COR-L47 (cell line): ENCODE data around the gene LRRC4C.
A peak's percentile ranks its signal among the peaks of the same experiment; 100 is the strongest.

Experiments used
- DNase-seq: peaks from one replicate; lab custom pipeline; 2025; lab: John Stamatoyannopoulos, UW

Gene LRRC4C

DNA sequence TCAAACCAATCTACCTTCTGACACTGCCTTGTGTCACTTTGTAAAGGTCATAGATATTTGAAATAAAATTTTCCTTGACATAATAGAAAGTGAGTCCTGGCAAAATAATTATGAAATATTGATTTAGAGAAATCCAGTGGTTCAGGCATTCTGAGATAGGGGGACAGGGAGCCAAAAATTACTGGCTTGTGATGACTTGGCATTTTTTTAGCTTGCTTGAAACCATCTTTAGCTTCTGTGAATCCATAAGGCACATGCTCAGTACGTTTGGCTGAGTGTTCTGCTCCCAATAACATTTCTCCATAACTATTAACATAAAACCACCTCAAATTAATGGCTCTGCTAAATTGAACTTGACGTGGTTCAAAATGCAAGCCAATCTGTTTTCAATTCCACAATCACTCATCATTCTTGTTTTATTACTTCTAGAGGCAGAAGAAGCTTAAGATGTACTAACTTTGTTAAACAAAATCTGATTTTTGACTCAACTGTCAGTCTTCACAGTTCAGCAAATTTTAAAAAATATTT is 209.0 kb downstream of the LRRC4C start:
- DNase-seq: no peak

DNA sequence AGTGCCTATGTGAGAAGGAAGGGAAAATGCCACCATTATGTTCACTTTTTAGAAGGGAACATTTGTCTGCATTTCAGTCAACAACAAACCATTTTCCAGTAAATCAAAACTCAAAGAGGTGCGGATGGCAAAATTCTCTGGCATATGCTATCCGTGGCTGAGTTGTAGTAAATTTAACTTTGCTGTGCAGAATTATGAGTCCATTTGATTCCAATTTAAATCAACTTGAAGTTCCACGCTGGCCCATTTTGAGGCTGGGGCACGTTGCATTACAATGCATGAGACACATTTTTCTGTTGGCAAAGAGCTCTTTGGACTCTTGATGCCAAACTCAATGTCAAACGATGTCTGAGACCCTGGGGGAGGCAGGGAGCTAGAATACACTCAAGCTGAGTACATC is 211.8 kb downstream of the LRRC4C start:
- no peak for DNase-seq

DNA sequence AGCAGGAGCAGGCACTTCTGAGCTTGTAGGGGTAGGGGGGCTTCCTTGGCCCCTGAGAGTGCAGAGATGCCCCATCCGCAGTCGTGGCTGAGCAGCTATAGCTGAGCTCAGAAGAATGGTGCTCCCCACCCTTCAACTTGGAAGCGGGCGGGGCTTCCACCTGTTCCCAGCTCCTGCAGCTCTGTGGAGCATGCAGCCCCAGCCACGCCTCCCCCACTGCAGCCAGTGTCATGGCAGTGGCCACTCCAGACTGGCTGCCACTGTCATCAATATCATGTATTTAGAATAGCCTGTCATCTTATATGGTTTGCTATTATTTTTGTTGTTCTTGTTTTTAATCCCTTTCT is 213.1 kb downstream of the LRRC4C start:
- no peak for DNase-seq

DNA sequence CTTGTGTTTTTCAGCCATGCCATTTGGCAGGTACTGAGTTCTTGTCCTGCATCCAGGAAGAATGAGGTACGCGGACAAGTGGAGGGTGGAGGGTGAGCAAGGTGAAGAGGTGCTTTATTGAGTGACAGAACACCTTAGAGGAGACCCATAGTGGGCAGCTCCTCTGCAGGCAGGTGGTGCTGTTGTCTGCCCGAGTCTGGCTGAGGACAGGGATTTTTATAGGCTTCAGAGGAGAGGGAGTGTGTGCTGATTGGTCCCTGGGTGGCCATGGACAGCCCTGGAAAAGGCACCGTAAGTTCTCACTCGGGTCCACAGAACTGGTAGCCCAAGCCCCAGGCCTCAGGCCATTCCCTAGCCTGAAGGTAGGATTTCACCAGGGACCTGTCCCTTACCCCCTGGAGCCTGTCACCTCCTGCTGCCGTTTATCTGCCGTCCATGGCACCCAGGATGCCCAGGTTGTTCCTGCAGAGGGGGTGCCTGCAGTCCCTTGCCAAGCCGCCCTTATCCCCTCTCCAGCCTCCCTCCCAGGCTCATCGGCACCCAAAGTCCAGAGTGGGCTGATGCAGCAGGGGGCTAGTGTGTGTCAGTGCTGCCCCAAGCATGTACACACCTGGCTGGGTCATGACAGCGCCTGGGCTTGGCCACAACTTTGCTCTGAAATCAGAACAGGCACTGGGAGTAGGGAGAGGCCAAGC is 213.6 kb downstream of the LRRC4C start:
- no peak for DNase-seq

DNA sequence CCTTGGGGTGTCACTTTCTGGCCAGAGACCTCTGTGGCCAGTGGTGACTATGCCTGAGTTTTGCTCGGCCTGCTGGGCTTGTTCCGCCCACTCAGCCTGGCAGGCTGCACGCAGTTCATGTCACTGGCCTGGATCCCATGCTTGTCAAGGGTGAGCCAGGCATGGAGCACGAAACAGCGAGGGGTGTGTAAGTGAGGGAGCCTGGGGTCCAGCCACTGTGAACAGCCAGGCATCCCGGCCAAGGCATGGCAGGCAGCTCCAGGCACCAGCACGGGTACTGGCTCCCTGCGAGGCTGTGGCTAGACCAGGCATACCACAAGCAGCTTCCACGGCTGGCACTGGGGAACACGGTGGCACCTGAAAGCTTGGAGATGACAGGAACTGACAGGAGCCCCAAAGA is 214.3 kb downstream of the LRRC4C start:
- DNase-seq: no peak

DNA sequence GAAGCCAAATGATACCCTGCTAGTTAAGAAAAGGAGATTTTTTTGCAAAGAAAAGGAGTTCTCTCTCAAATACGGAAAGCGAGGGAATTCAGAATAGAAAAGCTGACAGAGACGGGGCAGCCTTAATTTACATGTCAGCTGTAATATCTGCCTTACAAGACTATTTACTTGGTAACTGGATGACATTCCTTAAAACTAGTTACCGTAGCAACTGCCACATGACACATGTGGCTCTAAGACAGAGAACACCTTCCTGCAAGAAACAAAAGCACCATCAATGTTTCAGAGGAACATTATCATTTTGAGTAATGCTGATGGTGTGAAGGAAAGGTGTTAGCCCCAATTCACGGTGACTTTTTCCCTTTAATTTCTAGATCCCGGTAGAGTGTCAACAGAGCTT is 222.1 kb downstream of the LRRC4C start:
- no peak for DNase-seq

DNA sequence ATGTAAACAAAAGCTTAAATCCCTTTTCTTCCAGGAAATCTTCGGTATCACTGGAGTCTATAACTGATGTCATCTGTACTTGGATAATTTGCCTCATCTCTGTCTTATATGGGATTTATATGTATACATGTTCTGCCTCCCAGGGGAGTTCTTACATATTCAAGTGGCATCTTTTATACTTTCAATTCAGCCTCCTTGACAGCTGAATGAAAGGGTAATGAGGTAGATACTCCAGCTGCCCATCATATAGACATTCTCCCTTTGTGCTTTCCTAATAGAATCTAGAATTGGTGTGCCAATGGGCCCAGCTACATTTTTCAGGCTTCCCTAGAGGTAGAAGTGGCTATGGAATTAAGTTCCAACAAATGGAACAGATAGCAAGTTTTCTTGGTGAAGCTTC is 223.8 kb downstream of the LRRC4C start:
- DNase-seq: no peak

DNA sequence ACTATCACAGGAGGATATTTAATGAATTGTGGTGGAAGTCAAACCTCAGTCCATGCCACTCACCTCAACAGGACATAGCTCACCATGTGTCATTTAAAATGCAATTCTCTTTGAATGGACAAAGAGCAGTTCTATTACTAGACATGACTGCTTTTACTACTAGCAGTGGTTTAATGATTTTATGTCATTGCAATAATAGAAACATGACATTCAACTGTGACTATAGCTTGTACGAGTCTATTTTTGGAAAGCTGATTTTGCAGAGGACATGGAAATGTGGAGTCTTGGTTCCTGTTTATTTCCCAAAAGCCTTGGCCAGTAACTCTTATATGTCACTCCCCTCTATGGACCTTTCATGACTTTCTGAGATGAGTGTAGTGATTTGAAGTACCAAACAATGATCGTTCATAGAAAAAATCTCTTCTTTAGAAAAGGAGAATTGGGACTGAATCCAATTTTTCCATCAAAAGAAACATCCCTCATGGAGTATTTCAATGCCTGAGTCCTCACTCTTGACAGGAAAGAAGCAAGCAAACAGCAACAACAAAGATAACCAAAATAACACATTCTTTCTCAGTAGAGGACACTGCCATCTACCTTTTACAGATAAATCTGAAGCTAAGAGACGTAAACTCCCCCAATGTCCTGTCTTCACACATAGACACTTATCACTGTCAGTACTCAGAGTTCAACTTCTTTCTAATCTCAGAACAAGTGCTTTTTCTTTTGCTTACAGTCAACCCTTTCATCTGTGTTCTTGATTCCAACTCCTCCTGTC is 233.4 kb downstream of the LRRC4C start:
- DNase-seq: no peak

DNA sequence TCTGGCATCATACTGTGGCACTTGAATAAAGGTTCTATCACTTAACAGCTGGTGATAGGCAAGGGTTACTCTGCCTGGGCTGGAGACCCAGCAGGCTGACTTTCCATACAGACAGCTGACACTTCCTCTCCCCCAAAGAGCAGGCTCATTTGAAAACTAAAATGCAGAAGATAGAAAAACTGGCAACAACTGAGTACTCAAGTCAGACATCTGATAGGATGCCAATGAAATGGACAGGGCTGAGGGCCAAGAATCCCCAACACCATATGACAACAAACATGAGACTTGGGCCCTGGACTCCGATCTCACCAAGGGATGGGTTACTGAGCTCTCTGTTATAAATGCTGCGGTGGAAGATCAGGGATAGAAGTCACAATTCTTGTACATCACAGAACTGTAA is 237.2 kb downstream of the LRRC4C start:
- no peak for DNase-seq

DNA sequence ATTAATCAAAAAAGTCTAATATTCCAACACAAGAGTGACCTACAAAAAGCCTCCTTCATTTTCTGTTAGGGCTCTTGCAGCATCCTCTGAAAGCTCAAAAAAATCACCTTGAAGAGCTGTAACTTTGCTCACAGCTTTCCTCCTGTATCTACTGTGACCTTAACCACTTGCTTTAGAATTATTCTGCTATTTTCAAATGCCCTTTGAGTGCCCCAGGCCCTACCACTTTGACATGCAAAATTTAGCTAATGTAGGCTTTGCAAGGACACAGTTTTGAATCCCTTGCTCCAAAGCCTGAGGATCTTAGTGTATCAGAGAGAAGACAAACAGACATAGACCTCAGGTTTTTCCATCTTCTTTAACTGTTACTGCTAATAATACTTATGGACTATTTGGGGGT is 253.1 kb downstream of the LRRC4C start:
- DNase-seq: no peak

DNA sequence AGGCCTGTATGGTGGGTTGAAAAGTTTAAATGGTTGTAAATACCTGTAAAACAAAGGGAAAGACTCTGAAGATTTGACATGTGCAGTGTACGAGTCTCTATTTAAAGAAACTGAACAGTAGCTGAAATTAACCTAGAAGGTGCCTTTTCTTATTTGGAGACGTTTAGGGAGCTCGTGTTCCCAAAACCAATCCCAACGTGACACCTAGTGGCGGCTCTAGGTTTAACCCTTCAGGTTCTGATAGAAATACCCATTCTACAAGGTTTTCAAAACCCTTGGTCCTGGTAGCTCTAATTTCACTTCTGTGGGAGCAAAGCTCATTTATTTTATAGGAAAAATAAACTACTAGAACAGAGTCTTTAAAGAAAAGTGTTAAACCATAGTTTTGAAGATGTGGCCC is 258.3 kb downstream of the LRRC4C start:
- DNase-seq: peak; percentile 16

DNA sequence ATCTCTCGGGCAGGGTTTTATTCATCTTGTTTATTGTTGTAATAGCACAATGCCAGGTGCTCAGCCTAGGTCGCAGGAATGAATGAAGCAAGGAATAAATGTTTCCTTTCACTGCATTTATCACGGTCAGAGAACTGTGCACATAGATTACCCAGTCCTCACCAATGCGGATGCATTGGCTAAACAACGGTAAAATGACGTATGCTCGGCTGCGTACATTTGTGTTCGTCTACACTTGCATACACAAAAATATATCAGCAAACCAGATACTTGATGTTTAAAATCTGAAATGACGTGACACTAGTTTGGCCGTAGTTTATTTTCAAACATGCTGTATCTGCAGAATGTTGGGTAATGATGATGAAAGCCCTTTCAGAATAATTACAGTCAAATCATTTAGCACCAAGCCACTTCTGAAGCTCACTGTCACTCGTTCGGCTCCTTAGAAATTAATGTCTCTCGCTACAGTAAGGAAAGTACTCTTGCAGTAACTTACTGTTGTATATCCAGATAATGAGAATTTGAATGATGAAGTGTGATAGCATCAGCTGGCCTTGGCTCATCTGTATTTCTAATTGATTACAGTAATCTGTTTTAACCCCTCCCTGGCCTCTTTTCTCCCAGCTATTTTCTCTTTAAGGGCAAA is 268.9 kb downstream of the LRRC4C start:
- DNase-seq: no peak

DNA sequence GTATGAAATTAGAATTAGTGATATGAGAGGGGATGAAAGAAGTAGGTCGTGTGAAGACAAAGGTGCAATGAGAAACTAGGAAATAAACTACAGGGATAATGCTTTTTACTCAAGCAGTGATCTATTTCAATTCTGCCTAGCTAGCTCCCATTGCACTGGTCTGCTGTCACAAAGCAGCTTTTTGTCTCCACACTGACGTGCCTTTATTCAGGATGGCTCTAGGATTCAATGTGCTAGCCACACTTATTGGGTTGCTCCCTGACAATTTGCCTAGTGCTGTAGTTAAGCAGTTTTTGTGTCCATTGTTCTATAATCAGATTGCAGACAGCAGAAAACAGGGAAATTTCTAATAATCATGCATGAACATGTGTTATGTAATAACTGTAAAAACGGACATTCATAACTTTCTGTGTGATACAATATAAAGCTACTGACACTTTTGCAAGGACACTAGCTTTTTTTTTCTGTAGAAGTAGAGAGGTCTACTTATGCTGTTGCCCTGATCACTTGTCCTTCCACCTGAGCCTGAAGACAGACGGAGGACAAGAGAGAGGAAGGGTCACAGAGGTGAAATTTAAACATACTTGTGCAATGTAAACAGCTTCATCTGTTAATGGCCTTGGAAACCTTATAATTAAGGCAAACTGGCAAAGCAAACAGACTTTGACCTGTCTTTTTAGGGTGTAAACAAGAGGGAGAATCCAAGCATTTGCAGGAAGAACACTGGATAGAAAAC is 269.6 kb downstream of the LRRC4C start:
- no peak for DNase-seq

DNA sequence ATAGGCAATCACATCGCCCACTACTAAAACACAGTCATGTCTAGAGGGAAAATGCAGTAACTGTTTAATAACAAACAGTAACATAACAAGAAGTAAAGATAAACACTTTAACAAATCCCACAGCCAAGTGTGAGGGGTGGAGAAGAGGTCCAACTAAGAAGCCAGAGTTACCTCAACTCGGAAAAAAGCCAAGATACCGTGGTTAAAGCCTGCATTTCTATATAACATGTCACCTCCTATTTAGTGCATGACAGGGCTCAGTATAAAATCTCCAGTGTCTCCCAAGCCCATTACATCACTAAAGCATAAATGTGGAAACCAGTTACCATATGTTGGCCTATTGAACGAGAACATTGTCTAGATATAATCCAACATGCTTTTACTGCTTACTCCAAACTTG is 281.7 kb downstream of the LRRC4C start:
- no peak for DNase-seq

DNA sequence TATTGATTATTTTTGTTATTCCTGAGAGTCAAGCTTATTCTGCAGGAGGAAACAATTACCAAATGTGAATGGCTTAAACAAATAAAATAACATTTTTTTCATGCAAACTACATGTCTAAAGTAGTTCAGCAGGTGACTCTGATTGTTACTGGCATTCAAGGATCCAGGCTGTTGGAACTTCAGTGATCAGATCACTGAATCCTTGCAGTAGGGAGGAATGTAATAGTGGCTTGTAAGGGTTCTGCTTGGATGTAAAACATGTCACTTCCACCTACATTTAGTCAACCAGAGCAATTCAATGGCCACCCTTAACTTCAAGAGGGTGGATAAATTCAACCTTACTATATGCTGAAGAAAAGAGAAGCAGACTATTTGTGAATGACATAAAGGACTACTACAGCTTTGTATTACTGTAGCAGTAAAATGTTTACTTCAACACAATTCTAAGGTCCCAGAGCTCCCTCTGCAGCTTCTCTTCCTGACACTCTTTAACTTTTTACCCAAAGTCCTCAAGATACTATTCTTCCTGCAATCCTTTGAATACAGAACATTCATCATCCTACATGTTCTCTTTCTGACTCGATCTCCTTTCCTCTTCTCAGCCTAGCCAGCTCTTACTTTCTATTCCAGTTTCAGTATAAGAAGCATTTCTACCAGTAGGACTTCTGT is 284.0 kb downstream of the LRRC4C start:
- DNase-seq: no peak

DNA sequence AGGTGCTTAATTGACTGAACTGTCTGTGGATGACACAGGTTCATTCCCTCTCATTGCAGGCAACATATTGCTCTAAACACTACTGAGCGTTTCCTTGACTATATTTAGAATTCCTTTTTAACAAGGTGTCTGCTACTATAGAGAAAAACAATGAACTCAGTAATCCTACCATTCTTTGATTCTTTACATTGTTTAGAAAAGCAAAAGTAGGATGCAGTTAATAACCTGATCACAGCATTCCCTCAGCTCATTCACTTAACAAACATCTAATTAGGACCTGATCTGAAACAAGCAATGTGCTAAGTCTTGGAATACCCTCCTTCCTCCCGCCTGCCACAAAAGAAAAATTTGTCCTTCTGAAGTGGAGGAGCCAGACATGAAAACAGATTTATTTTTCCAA is 313.1 kb downstream of the LRRC4C start:
- DNase-seq: no peak

DNA sequence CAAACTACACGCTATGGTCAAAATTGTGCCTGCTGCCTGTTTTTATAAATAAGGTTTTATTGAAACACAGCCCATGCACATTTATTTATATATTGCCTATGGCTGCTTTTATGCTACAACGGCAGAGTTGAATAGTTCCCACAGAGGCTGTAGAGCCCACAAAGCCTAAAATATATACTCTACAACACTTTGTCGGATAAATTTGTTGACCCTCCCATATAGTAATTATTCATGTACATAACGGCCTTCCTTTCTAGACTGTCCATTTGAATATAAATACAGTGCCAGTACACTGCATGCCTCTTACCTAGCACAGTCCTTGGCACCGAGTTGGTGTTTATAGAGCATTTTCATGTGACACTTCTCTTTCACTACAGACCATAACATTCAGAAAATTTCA is 314.0 kb downstream of the LRRC4C start:
- DNase-seq: no peak

DNA sequence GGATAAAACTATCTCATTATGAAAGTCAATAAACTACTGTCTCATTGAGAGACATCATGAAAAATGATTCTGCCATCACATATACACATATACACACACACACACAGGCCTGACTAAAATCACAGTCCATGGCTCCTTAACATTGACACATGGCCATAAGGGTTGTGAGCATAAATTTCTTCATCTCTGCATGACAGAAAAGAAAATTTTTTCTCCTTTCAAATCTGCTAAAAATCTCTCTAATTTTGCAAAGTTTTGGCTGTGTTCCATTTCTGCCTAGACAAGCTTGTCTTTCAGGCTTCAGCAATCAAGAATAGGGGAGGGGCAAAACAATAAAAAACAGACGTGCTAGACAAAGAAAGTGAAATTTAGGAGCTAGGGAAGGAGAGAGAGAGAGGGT is 324.5 kb downstream of the LRRC4C start:
- DNase-seq: no peak

DNA sequence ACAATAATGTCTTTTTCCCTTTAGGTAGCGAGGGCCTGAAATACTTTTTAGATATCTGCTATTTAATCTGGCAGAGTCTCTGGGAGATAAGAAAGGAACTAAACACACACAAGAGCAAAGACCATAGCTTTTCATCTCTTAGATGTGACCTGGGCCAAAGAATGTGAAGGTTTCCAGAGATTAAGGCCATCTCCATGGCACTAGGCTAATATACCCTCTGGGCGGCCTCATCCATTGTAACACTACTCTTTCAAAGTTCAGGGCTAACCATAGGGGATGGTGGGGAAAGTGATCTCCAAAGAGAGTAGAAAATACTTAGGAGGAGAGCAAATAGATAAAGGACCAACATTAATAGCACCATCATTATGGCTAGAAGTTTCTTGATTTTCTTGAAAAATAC is 326.4 kb downstream of the LRRC4C start:
- no peak for DNase-seq

DNA sequence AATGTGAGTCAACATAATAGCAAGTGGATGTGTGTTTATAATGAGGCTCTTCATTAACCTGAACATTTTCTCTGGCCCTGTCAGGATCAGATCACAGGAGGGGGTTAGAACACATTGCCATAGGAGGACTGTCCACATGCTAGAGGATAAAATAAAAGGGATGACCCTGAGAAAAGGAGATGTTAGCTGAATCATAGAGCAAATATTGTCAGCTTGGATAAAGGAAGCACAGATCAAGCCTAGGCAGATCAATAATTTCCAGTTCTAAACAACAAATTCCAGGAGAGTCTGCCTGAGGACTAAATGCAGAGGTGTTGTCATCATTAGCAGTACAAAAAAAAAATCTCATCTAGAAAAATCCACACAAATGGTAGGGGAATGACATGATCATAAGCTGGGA is 337.9 kb downstream of the LRRC4C start:
- no peak for DNase-seq

DNA sequence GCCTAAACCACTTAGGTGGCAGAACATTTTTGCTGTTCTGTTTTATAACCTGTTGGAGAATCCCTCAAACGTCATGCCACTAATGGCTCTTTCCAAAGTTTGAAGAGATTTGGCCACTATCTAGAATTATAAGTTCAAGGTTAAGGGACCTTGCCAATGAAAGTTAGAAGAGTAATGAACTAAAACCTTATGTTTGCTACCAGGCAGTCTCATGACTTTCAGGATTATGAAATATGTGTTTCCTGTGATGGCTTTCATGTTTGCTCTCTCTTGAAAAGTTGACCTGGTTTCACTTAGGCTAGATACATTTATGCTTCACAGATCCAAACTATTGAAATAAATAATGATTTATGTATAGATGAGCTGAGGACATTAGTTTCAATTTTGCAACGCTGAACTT is 340.0 kb downstream of the LRRC4C start:
- no peak for DNase-seq

DNA sequence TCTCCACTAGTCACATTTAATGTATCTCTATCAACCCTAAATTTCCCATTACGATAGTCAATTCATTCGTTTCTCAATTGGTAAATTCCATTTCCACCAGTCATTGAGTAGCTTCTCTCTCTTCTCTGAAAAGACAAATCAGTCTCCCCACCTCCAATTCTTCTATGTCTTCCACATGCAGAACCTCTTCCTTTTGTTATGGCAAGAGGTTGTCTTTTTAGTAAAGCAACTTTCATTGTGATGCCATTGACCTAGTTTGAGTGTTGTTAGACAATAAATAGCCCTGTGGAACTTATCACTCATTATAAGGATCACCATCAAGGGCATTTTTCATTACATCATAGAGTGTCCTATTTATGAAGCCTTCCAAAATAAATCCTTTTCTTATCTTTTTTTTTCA is 340.9 kb downstream of the LRRC4C start:
- no peak for DNase-seq
